HL-60 (cell line): ENCODE results near the gene CERS1.

Source experiments
- SPI1 ChIP-seq: IDR thresholded peaks from 2 replicates; pipeline ENCODE4 v1.6.1; 2012; ENCODE audit warnings: low read depth, mild to moderate bottlenecking, borderline replicate concordance
- TF ChIP-seq, protein P1 (sequence below): IDR thresholded peaks from one replicate; pipeline ENCODE4 v1.5.1; 2011; ENCODE audit warnings: low read length, control low read depth, inconsistent platforms; ENCODE audit not compliant: insufficient read depth

DNA sequence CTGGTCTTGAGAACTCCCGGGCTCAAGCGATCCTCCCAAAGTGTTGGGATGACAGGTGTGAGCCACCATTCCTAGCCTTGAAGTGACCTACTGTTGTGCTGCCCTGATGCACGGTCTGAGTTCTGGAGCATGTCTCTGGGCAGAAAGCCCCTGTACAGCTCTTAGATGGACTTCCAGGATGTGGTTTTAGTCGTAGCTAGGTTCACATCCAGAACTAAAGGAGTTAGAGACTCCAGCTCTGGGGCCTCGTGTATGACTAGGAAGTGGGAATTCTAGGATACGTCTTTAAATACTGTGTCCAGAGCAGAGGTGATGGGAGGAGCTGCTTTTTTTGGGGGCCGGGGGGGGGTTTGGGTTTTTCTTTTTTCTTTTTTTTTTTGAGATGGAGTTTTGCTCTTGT is 52.0 kb downstream of the CERS1 start:
- no peak for TF ChIP-seq SPI1
- TF ChIP-seq, protein P1, sequence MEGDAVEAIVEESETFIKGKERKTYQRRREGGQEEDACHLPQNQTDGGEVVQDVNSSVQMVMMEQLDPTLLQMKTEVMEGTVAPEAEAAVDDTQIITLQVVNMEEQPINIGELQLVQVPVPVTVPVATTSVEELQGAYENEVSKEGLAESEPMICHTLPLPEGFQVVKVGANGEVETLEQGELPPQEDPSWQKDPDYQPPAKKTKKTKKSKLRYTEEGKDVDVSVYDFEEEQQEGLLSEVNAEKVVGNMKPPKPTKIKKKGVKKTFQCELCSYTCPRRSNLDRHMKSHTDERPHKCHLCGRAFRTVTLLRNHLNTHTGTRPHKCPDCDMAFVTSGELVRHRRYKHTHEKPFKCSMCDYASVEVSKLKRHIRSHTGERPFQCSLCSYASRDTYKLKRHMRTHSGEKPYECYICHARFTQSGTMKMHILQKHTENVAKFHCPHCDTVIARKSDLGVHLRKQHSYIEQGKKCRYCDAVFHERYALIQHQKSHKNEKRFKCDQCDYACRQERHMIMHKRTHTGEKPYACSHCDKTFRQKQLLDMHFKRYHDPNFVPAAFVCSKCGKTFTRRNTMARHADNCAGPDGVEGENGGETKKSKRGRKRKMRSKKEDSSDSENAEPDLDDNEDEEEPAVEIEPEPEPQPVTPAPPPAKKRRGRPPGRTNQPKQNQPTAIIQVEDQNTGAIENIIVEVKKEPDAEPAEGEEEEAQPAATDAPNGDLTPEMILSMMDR = no peak
